Muscle of leg (tissue), 11 donors: ENCODE results near the gene HNRNPF. TPM values are rescaled to one million over a fixed set of nuclear protein-coding genes. Genes with fewer than 3 reads are reported as not detected.

Experiments
- DNase-seq: peaks from one replicate; pipeline ENCODE4 v3.0.0; 2013
- H3K27ac ChIP-seq: one replicate; pipeline ENCODE4 v1.5.1; 2013; ENCODE audit warnings: mild to moderate bottlenecking, low read length, control low read depth
- H3K27me3 ChIP-seq: one replicate; pipeline ENCODE4 v1.6.1; 2013; ENCODE audit warnings: low read length; ENCODE audit not compliant: control insufficient read depth, insufficient read depth
- H3K36me3 ChIP-seq: one replicate; pipeline ENCODE4 v1.6.1; 2013; ENCODE audit warnings: low read length; ENCODE audit not compliant: control insufficient read depth, insufficient read depth
- H3K4me1 ChIP-seq: one replicate; pipeline ENCODE4 v1.6.1; 2013; ENCODE audit warnings: low read length; ENCODE audit not compliant: control insufficient read depth, insufficient read depth
- H3K4me3 ChIP-seq: one replicate; pipeline ENCODE4 v1.5.1; 2013; ENCODE audit warnings: low read length, control low read depth
- H3K9me3 ChIP-seq: replicated peaks from 2 replicates; pipeline ENCODE4 v1.6.1; 2013; ENCODE audit warnings: low read depth, low read length; ENCODE audit not compliant: control insufficient read depth
- WGBS: methylation state at CpG from one replicate; pipeline ENCODE4 v1.1.5; 2013; ENCODE audit warnings: missing lambda C conversion rate; ENCODE audit not compliant: insufficient coverage; 5-methylcytosine and 5-hydroxymethylcytosine counted together
- polyA plus RNA-seq, 8 donors: library from polyadenylated mRNA; unstranded; fragments of 120-200 nt; gene quantifications; one replicate each; pipeline versions ENCODE4 v1.2.1 to v1.2.3, GENCODE V29; 2013; ENCODE audit warnings: inconsistent platforms in 1 of 8, low replicate concordance in 1 of 8; ENCODE audit not compliant: insufficient read length in 8 of 8, insufficient read depth in 1 of 8
- total RNA-seq: library from RNA; stranded (reverse); fragments of 120-200 nt; gene quantifications from one replicate; pipeline ENCODE4 v1.2.4, GENCODE V29; 2013

HNRNPF gene
- total and polyA plus RNA-seq, 9 donors = 100 to 151 (median 114) TPM

DNA sequence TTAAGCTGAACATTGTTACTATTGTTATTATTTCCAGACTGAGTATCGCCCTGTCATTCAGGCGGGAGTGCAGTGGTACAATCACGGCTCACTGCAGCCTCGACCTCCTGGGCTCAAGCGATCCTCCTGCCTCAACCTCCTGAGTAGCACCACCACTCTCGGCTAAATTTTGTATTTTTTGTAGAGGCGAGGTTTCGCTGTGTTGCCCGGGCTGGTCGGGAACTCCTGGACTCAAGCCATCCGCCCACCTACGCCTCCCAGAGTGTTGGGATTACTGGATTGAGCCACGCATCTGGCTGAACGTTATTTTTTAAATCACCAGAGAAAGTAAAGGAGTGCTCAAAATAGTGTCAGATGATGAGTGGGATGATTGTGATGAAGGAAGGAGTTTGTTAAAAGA is 1.4 kb upstream of the HNRNPF start:
- Histone ChIP-seq H3K4me3 (no peak overlapping the region), H3K4me1 (peaks cover 26% of the 10 kb centered on the region), H3K36me3 (peaks cover 3% of the 10 kb centered on the region), H3K27me3 (no peaks in the 10 kb centered on the region), H3K27ac (no peak overlapping the region), H3K9me3 (no peaks in the 10 kb centered on the region)
- DNase-seq = no peak
- 90% methylated on average over 10 of the region's 14 CpGs for WGBS

DNA sequence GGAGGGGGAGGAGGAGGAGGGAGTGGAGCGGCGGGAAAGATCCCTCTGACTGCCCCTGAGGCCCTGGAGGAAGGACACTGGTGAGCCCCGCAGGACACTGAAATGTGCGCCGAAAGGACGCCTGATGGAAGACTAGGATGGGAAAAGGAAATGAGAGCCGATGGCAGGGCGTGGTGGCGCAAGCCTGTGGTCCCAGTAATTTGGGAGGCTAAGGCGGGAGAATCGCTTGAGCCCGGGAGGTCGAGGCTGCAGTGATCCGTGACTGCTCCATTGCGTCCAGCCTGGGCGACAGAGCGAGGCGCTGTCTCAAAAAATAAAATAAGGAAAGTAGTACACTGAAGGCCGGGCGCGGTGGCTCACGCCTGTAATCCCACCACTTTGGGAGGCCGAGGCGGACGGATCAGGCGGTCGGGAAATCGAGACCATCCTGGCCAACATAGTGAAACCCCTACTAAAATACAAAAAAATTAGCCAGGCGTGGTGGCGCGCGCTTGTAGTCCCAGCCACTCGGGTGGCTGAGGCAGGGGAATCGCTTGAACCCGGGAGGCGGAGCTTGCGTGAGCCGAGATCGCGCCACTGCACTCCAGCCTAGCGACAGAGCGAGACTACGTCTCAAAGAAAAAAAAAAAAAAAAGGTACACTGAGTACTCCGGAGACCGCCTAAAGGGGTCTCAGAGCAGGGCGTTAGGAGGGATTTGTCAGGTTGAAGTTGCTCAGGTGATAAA is 561 bp upstream of the HNRNPF start:
- Histone ChIP-seq H3K4me3 (peak overlapping the region; percentile 70), H3K9me3 (no peaks in the 10 kb centered on the region)
- DNase-seq = peak; percentile 34

DNA sequence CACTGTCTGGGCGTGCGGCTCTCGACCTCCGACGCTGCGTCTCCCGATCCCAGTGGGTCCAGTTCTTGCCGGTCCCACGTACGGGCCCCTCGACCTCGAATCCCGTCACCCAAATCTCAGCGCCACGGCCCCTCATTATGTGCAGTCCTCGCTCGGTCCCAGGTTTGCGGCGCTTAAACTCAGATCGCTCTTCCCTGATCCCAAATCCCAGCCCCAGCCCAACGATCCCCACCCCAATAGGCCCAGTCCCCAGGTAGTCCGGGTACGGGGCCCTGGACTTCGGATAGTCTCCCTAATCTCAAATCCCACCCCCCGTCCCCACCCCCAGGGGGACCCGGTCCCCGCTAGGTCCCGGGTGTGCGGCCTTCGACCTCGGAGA is 666 bp downstream of the HNRNPF start:
- DNase-seq = no peak
- Histone ChIP-seq H3K27me3 (no peaks in the 10 kb centered on the region), H3K27ac (peak overlapping the region; percentile 100), H3K36me3 (peaks cover 3% of the 10 kb centered on the region), H3K4me3 (peak overlapping the region; percentile 69), H3K9me3 (no peaks in the 10 kb centered on the region), H3K4me1 (peaks cover 30% of the 10 kb centered on the region)
- WGBS = under 1% methylated on average over 31 of the region's 31 CpGs

More for the DNA sequence above, 561 bp upstream of the HNRNPF start:
- no peaks in the 10 kb centered on the region for H3K27me3 ChIP-seq
- WGBS = 5% methylated on average over 20 of the region's 46 CpGs
- peak overlapping the region; percentile 98 for H3K27ac ChIP-seq
- peaks cover 3% of the 10 kb centered on the region for H3K36me3 ChIP-seq
- peaks cover 27% of the 10 kb centered on the region for H3K4me1 ChIP-seq

DNA sequence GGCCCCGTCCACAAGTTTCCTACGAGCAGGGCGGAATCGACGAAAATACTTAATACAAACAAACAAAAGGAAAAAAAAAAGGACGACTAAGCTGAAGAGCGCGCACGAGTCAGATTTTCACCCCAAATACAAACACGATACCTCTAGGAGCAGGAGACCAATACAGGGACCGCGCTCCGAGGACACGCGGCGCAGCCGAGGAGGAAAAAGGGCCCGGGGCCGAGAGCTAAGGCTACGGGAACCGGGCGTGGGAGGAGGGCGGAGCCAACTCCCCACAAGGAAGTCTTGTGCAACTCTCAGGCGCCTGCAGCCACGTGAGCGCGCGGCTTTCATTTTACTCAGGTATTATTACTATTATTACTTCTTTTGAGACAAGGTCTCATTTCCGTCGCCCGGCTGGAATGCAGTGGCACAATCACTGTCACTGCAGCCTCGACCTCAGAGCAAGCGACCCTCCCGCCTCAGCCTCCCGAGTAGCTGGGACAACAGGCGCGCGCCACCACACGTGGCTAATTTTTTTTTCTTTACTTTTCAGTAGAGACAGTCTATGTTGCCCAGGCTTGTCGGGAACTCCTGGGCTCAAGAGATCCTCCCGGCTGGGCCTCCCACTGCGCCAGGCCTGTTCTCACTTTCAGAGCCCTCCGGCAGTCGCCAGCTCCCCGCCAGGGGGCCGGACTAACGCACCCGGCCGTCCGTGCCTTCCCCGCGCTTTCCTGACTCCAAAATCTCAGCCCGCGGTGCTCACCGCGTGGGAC is 1.2 kb downstream of the HNRNPF start:
- H3K27ac ChIP-seq = peak overlapping the region; percentile 100
- no peaks in the 10 kb centered on the region for H3K27me3 ChIP-seq
- under 1% methylated on average over 46 of the region's 56 CpGs for WGBS
- DNase-seq = peak; percentile 96
- H3K9me3 ChIP-seq = no peaks in the 10 kb centered on the region
- peaks cover 30% of the 10 kb centered on the region for H3K4me1 ChIP-seq
- peaks cover 3% of the 10 kb centered on the region for H3K36me3 ChIP-seq
- peak overlapping the region; percentile 69 for H3K4me3 ChIP-seq

DNA sequence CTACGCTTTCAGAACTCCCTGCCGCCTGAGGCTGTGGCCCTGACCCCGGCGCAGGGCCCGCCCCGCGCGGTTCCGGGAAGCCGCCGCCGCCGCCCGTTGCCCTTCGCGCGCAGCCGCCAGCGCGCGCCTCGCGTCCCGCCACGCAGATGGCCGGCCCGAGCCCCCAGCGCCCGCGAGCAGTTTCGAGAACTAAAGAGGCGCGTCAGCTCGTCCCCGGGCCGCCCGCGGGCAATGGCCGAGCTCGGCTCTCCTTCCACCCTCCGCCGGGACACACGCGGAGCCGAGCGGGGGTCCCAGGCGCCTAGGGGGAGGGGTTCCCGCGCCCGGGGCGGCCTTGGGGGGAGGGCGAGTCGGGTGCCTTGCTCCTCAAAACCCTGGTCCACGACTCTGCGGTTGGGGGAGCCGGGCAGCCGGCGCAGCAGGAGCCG is 1.8 kb downstream of the HNRNPF start:
- Histone ChIP-seq H3K36me3 (peaks cover 3% of the 10 kb centered on the region), H3K27ac (peak overlapping the region; percentile 100), H3K9me3 (no peaks in the 10 kb centered on the region), H3K27me3 (no peaks in the 10 kb centered on the region), H3K4me1 (peaks cover 30% of the 10 kb centered on the region), H3K4me3 (peak overlapping the region; percentile 69)
- peak; percentile 77 for DNase-seq
- whole genome bisulfite sequencing = under 1% methylated on average over 49 of the region's 59 CpGs

DNA sequence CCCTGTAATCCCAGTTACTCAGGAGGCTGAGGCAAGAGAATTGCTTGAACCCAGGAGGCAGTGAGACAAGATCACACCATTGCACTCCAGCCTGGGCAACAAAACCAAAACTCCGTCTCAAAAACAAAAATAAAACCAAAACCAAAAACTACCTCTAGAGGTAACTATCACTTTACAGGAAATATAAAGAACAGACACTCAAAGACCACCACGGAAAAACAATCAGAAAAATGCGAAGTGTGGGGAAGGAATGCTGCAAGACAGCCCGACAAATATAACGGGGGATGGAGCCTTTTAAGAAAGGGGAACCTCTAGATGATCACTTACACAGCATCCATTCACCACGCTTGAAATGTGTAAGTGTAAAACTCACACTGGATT is 4.3 kb downstream of the HNRNPF start:
- no CpG with 5 or more reads among the region's 6 CpGs for WGBS
- peaks cover 31% of the 10 kb centered on the region for H3K4me1 ChIP-seq
- no peak for DNase-seq

DNA sequence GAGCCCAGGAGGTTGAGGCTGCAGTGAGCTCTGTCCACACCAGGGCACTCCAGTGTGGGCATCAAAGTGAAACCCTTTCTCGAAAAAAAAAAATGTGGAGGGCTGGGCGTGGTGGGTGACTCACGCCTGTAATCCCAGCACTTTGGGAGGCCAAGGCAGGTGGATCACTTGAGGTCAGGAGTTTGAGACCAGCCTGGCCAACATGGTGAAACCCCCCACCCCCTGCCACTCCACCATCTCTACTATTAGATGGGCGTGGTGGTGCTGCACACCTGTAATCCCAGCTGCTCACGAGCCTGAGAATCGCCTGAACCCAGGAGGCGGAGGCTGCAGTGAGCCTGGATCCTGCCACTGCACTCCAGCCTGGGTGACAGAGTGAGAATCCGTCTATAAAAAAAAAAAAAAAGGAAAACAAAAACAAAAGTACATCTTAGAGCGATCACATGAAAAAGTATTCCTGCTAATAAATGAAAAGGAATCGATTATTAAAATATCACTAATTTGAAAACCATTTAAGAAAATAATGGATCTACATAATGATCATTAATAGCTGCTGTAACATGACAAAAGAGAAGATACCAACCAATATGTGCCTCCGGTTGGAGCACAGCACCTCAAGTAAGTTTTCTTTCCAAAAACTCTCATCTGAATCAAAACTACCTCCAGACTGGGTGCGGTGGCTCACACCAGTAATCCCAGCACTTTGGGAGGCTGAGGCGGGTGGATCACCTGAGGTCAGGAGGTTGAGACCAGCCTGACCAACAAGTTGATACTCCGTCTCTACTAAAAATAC is 4.9 kb downstream of the HNRNPF start:
- no peak overlapping the region for H3K27ac ChIP-seq
- no peak overlapping the region for H3K4me3 ChIP-seq

More for the DNA sequence above, 4.3 kb downstream of the HNRNPF start:
- Histone ChIP-seq H3K27me3 (no peaks in the 10 kb centered on the region), H3K27ac (no peak overlapping the region), H3K4me3 (no peak overlapping the region), H3K36me3 (peaks cover 3% of the 10 kb centered on the region), H3K9me3 (no peaks in the 10 kb centered on the region)

DNA sequence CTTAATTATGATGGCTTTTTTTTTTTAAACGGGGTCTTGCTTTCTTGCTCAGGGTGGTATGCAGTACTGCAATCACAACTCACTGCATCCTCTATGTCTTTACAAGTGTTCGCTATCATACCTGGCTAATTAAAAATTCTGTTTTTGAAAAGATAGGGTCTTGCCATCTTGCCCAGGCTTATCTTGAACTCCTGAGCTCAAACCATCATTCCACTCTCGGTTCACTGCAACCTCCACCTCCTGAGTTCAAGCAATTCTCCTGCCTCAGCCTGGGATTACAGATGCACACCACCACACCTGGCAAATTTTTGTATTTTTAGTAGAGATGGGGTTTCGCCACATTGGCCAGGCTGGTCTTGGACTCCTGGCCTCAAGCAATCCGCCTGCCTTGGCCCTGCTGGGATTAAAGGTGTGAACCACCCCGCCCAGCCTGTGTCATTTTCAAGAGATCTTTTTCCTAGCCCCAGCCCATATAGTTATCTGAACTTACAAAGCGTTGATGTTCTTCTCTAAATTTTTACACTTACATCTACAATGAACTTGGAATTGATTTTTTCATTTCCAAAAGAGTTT is 6.0 kb downstream of the HNRNPF start:
- no peak overlapping the region for H3K27ac ChIP-seq
- no peak for DNase-seq
- WGBS = 100% methylated on average over 1 of the region's 7 CpGs

More for the DNA sequence above, 4.9 kb downstream of the HNRNPF start:
- Histone ChIP-seq H3K36me3 (peaks cover 6% of the 10 kb centered on the region), H3K9me3 (no peaks in the 10 kb centered on the region), H3K27me3 (no peaks in the 10 kb centered on the region), H3K4me1 (peaks cover 27% of the 10 kb centered on the region)
- no peak for DNase-seq
- WGBS = 90% methylated on average over 2 of the region's 14 CpGs

DNA sequence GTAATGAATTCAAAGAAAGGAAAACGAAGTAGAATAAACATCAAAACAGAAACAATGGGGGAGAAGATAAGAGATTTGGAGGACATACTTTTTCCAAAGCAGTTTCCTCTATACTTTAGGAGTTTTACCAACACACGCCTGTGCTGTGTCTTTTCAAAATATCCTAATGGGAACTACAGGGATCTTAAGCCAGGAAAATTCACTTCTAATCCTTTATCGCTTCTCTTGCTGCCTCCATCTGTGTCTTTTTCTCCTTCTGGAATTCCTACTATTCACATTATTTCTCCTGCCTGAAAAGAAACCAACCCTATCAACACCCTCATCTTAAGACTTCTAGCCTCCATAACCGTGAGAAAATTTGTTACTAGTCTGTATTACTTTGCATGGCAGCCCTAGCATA is 6.8 kb downstream of the HNRNPF start:
- H3K27me3 ChIP-seq = no peaks in the 10 kb centered on the region
- peaks cover 29% of the 10 kb centered on the region for H3K4me1 ChIP-seq
- H3K4me3 ChIP-seq = no peak overlapping the region
- no peaks in the 10 kb centered on the region for H3K9me3 ChIP-seq
- H3K27ac ChIP-seq = no peak overlapping the region
- WGBS = 11% methylated on average over 2 of the region's 4 CpGs
- no peak for DNase-seq
- H3K36me3 ChIP-seq = peaks cover 7% of the 10 kb centered on the region

More for the DNA sequence above, 6.0 kb downstream of the HNRNPF start:
- peaks cover 7% of the 10 kb centered on the region for H3K36me3 ChIP-seq
- no peak overlapping the region for H3K4me3 ChIP-seq
- peaks cover 30% of the 10 kb centered on the region for H3K4me1 ChIP-seq
- H3K27me3 ChIP-seq = no peaks in the 10 kb centered on the region
- H3K9me3 ChIP-seq = no peaks in the 10 kb centered on the region
